HCT116 (cell line): ENCODE results near the gene EHBP1. TPM values are rescaled to one million over a fixed set of nuclear protein-coding genes. Genes with fewer than 3 reads are reported as not detected.

Experiments used
- ATAC-seq: fragments of 200-7000 bp; cut with Tn5 transposase; 2 replicates; pipeline ENCODE4 v1.9.1; 2020; ENCODE audit warnings: mild to moderate bottlenecking, moderate library complexity
- BruUV-seq: library from RNA; stranded (reverse); fragments of 400-500 nt; replicated peaks from 2 replicates; lab custom pipeline; 2021; lab: Mats Ljungman, UMichigan
- CTCF ChIA-PET: fragments of 300-600 bp; sonication (Branson Sonifier 250); formaldehyde crosslinking; loops from one replicate; lab custom pipeline; 2021; ENCODE audit warnings: antibody characterized with exemption; lab: Charles Lee
- POLR2A ChIA-PET: fragments of 300-600, 350-600 bp; sonication (Branson Sonifier 250); formaldehyde crosslinking; loops from one replicate; lab custom pipeline; 2021; ENCODE audit warnings: antibody characterized with exemption; lab: Charles Lee
- RAD21 ChIA-PET, 2 experiments: fragments of 300-600 bp; sonication (Branson Sonifier 250); formaldehyde crosslinking; loops; one replicate each; lab custom pipeline; 2023; ENCODE audit warnings: low total read pairs in 2 of 2; ENCODE audit not compliant: uncharacterized antibody in 2 of 2, unreplicated experiment in 2 of 2, low non-redundant PET in 1 of 2; lab: Charles Lee
- DNase-seq: peaks from one replicate; pipeline ENCODE4 v3.0.0-alpha.2; 2010; ENCODE audit warnings: low read depth, low spot score
- H2AFZ ChIP-seq: fragments of 200-600 bp; shearing (Covaris generic), sonication (generic); 2 replicates; pipeline ENCODE4 v1.6.1; 2017; ENCODE audit warnings: low read depth, mixed run types, mixed read lengths, antibody characterized with exemption, low read length; ENCODE audit not compliant: poor library complexity, severe bottlenecking
- H3K27ac ChIP-seq: 2 replicates; pipeline ENCODE4 v1.5.1; 2012; ENCODE audit warnings: low read depth, low read length
- H3K27me3 ChIP-seq: fragments of 200-600 bp; sonication (generic); 2 replicates; pipeline ENCODE4 v1.6.1; 2016; ENCODE audit warnings: mixed run types, low read length, mixed read lengths; ENCODE audit not compliant: insufficient read depth
- H3K36me3 ChIP-seq, 2 experiments: fragments of 200-500 bp in 1 of 2; fragments of 200-600 bp in 1 of 2; sonication (Bioruptor generic) in 1 of 2; sonication (generic) in 1 of 2; 2 replicates each; pipeline versions ENCODE4 v1.5.1 to v1.6.1; 2014 to 2016; ENCODE audit warnings: low read length in 2 of 2, inconsistent platforms in 1 of 2, mixed read lengths in 1 of 2, mixed run types in 1 of 2; ENCODE audit not compliant: insufficient read depth in 2 of 2, control insufficient read depth in 1 of 2
- H3K4me1 ChIP-seq, 2 experiments: fragments of 200-600 bp in 1 of 2; sonication (generic) in 1 of 2; 2 replicates each; pipeline versions ENCODE4 v1.5.1 to v1.6.1; 2012 to 2017; ENCODE audit warnings: low read length in 2 of 2, inconsistent platforms in 1 of 2, mild to moderate bottlenecking in 1 of 2, mixed read lengths in 1 of 2, mixed run types in 1 of 2, moderate library complexity in 1 of 2; ENCODE audit not compliant: insufficient read depth in 2 of 2, control insufficient read depth in 1 of 2
- H3K4me2 ChIP-seq: fragments of 200-600 bp; sonication (generic); 2 replicates; pipeline ENCODE4 v1.6.1; 2017; ENCODE audit warnings: mixed run types, low read length, mixed read lengths
- H3K4me3 ChIP-seq, 2 experiments: fragments of 200-600 bp in 1 of 2; sonication (generic) in 1 of 2; replicated peaks in 1 of 2; 2 replicates each; pipeline ENCODE4 v1.5.1; 2011 to 2016; ENCODE audit warnings: low read length in 2 of 2, control low read depth in 1 of 2, low read depth in 1 of 2, mild to moderate bottlenecking in 1 of 2, mixed read lengths in 1 of 2, mixed run types in 1 of 2
- H3K79me2 ChIP-seq: fragments of 200-600 bp; sonication (generic); 2 replicates; pipeline ENCODE4 v1.6.1; 2017; ENCODE audit warnings: mild to moderate bottlenecking, mixed run types, low read length, moderate library complexity, mixed read lengths; ENCODE audit not compliant: insufficient read depth
- H3K9ac ChIP-seq: fragments of 200-600 bp; sonication (generic); 2 replicates; pipeline ENCODE4 v1.6.1; 2016; ENCODE audit warnings: low read length, mixed read lengths
- H3K9me2 ChIP-seq: fragments of 200-600 bp; sonication (generic), shearing (Covaris generic); 2 replicates; pipeline ENCODE4 v1.6.1; 2017; ENCODE audit warnings: mixed run types, mild to moderate bottlenecking, moderate library complexity; ENCODE audit not compliant: insufficient read depth
- H3K9me3 ChIP-seq, 2 experiments: fragments of 200-500 bp in 1 of 2; fragments of 200-600 bp in 1 of 2; sonication (Bioruptor generic) in 1 of 2; sonication (generic) in 1 of 2; 2 replicates each; pipeline ENCODE4 v1.6.1; 2014 to 2017; ENCODE audit warnings: low read length in 2 of 2, mixed read lengths in 2 of 2, inconsistent platforms in 1 of 2, low read depth in 1 of 2, mild to moderate bottlenecking in 1 of 2, mixed run types in 1 of 2, moderate library complexity in 1 of 2; ENCODE audit not compliant: control insufficient read depth in 1 of 2, insufficient read depth in 1 of 2
- H4K20me1 ChIP-seq: fragments of 200-600 bp; sonication (generic), shearing (Covaris generic); 2 replicates; pipeline ENCODE4 v1.6.1; 2017; ENCODE audit warnings: mixed run types, mild to moderate bottlenecking, moderate library complexity; ENCODE audit not compliant: insufficient read depth
- CEBPB ChIP-seq: IDR thresholded peaks from 2 replicates; pipeline ENCODE4 v1.6.1; 2012; ENCODE audit warnings: low read depth
- EGR1 ChIP-seq: IDR thresholded peaks from 2 replicates; pipeline ENCODE4 v1.6.1; 2012; ENCODE audit warnings: low read depth
- EZH2phosphoT487 ChIP-seq: fragments of 200-600 bp; IDR thresholded peaks from 2 replicates; pipeline ENCODE4 v1.6.1; 2018; ENCODE audit warnings: antibody characterized with exemption, borderline replicate concordance
- FOSL1 ChIP-seq: IDR thresholded peaks from 2 replicates; pipeline ENCODE4 v1.6.1; 2012; ENCODE audit warnings: low read depth
- JUND ChIP-seq: IDR thresholded peaks from 2 replicates; pipeline ENCODE4 v1.6.1; 2012
- RAD21 ChIP-seq: IDR thresholded peaks from 2 replicates; pipeline ENCODE4 v1.6.1; 2012; ENCODE audit warnings: low read depth, mild to moderate bottlenecking
- SRF ChIP-seq: IDR thresholded peaks from 2 replicates; pipeline ENCODE4 v1.6.1; 2012; ENCODE audit warnings: low read depth
- ZFX ChIP-seq: fragments of 450-650 bp; IDR thresholded peaks from 2 replicates; pipeline ENCODE4 v1.6.1; 2017
- intact Hi-C: fragments of 100-400 bp; cut with micrococcal nuclease; formaldehyde crosslinking; loops from 2 replicates; pipeline ENCODE4 v1.10.0; 2022
- total RNA-seq: library from RNA; stranded (reverse); gene quantifications from one replicate; pipeline ENCODE4 v1.2.1, GENCODE V29; 2021; ENCODE audit not compliant: unreplicated experiment
- TF ChIP-seq, protein P1 (sequence below): IDR thresholded peaks from 2 replicates; pipeline ENCODE4 v1.6.1; 2012; ENCODE audit warnings: low read depth
- TF ChIP-seq, protein P2 (sequence below): IDR thresholded peaks from 2 replicates; pipeline ENCODE4 v1.6.1; 2011; ENCODE audit warnings: mild to moderate bottlenecking, low read length, moderate library complexity; ENCODE audit not compliant: insufficient replicate concordance; ENCODE audit errors: extremely low read depth
- TF ChIP-seq, protein P3 (sequence below): IDR thresholded peaks from 2 replicates; pipeline ENCODE4 v1.6.1; 2012

Gene EHBP1
- total RNA-seq, 1 experiment from 2014 or later, result 89.9 TPM

DNA sequence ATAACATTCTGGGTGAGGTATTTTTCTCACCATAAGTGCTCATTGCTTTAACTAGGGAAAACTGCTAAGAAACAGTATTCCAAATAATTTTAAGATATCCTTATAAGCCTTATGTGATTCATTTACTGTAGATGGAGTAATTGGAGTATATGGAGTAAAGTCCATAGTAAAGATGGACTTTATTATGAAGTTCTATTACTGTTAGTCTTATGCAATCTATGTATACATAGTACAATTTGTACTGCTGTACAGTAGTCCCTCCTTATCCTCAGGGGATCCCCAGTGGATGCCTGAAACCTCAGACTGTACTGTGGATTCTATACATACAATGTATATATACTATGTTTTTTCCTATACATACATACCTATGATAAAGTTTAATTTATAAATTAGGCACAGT lies 304.0 kb downstream of the EHBP1 start:
- ChIA-PET CTCF (no interaction called here), RAD21 (no interaction called here), POLR2A (no interaction called here)
- Histone ChIP-seq H3K36me3 (0 out of 4 replicates have a peak, but pooled peaks cover 0 to 4% of the 10 kb centered on the region in 2 experiments), H3K27me3 (no peaks in the 10 kb centered on the region), H2AFZ (no peak overlapping the region), H3K27ac (no peak overlapping the region), H3K4me1 (no peaks in the 10 kb centered on the region), H3K9me3 (no peaks in the 10 kb centered on the region), H3K79me2 (no peaks in the 10 kb centered on the region), H3K9ac (no peak overlapping the region), H3K9me2 (no peaks in the 10 kb centered on the region), H3K4me3 (no peak overlapping the region), H4K20me1 (no peaks in the 10 kb centered on the region), H3K4me2 (no peak overlapping the region)
- no peak for ATAC-seq
- intact Hi-C loops, result no loop called here
- no TSS peak for BruUV-seq
- TF ChIP-seq ZFX (no peak), FOSL1 (no peak), EGR1 (no peak)
- TF ChIP-seq, protein P1, sequence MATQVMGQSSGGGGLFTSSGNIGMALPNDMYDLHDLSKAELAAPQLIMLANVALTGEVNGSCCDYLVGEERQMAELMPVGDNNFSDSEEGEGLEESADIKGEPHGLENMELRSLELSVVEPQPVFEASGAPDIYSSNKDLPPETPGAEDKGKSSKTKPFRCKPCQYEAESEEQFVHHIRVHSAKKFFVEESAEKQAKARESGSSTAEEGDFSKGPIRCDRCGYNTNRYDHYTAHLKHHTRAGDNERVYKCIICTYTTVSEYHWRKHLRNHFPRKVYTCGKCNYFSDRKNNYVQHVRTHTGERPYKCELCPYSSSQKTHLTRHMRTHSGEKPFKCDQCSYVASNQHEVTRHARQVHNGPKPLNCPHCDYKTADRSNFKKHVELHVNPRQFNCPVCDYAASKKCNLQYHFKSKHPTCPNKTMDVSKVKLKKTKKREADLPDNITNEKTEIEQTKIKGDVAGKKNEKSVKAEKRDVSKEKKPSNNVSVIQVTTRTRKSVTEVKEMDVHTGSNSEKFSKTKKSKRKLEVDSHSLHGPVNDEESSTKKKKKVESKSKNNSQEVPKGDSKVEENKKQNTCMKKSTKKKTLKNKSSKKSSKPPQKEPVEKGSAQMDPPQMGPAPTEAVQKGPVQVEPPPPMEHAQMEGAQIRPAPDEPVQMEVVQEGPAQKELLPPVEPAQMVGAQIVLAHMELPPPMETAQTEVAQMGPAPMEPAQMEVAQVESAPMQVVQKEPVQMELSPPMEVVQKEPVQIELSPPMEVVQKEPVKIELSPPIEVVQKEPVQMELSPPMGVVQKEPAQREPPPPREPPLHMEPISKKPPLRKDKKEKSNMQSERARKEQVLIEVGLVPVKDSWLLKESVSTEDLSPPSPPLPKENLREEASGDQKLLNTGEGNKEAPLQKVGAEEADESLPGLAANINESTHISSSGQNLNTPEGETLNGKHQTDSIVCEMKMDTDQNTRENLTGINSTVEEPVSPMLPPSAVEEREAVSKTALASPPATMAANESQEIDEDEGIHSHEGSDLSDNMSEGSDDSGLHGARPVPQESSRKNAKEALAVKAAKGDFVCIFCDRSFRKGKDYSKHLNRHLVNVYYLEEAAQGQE, result no peak
- DNase-seq, result no peak

GRCh38 chr2:63012541-63012940 lies 307.0 kb downstream of the EHBP1 start:
- ATAC-seq (no peak), DNase-seq (no peak)
- no peaks in the 10 kb centered on the region for H4K20me1 ChIP-seq
- ChIA-PET CTCF (no interaction called here), RAD21 (no interaction called here), POLR2A (no interaction called here)
- no peak overlapping the region for H3K4me2 ChIP-seq
- intact Hi-C loops, result no loop called here
- no peaks in the 10 kb centered on the region for H3K9me2 ChIP-seq
- no TSS peak for BruUV-seq
- H3K9ac ChIP-seq, result no peak overlapping the region
- no peaks in the 10 kb centered on the region for H3K9me3 ChIP-seq
- H3K4me1 ChIP-seq, result no peaks in the 10 kb centered on the region
- H2AFZ ChIP-seq, result no peak overlapping the region
- H3K4me3 ChIP-seq, result no peak overlapping the region
- H3K79me2 ChIP-seq, result no peaks in the 10 kb centered on the region
- H3K27ac ChIP-seq, result no peak overlapping the region
- no peaks in the 10 kb centered on the region for H3K27me3 ChIP-seq
- no peaks in the 10 kb centered on the region for H3K36me3 ChIP-seq
- TF ChIP-seq EGR1 (no peak), SRF (no peak), JUND (no peak), CEBPB (no peak), RAD21 (no peak), EZH2phosphoT487 (no peak)
- TF ChIP-seq, protein P1, result no peak
- TF ChIP-seq, protein P2, sequence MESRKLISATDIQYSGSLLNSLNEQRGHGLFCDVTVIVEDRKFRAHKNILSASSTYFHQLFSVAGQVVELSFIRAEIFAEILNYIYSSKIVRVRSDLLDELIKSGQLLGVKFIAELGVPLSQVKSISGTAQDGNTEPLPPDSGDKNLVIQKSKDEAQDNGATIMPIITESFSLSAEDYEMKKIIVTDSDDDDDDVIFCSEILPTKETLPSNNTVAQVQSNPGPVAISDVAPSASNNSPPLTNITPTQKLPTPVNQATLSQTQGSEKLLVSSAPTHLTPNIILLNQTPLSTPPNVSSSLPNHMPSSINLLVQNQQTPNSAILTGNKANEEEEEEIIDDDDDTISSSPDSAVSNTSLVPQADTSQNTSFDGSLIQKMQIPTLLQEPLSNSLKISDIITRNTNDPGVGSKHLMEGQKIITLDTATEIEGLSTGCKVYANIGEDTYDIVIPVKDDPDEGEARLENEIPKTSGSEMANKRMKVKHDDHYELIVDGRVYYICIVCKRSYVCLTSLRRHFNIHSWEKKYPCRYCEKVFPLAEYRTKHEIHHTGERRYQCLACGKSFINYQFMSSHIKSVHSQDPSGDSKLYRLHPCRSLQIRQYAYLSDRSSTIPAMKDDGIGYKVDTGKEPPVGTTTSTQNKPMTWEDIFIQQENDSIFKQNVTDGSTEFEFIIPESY, result no peak
- TF ChIP-seq, protein P3, sequence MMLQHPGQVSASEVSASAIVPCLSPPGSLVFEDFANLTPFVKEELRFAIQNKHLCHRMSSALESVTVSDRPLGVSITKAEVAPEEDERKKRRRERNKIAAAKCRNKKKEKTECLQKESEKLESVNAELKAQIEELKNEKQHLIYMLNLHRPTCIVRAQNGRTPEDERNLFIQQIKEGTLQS, result no peak
